ENCODE measurements around the gene CA11.

- TF ChIP-seq GATA2 (IDR thresholded peaks at IDR 0.05; ENCODE audit: low read depth, low read length) (no peak), GATA3 (IDR thresholded peaks at IDR 0.05; ENCODE audit: low read depth, low read length) (no peak)
These were observed 32.2 kb upstream of the CA11 start for GRCh38 chr19:48678201-48678600.

Data from SH-SY5Y (cell line).